Colonic mucosa (tissue), 4 donors: Measurements from ENCODE around the gene KRTAP15-1. TPM values are rescaled to one million over a fixed set of nuclear protein-coding genes. Genes with fewer than 3 reads are reported as not detected.

ENCODE experiments used
- DNase-seq: peaks from one replicate; pipeline ENCODE4 v3.0.0-alpha.2; 2020
- H3K27ac ChIP-seq: fragments of 200-600 bp; one replicate; pipeline ENCODE4 v1.8.0; 2021
- H3K27me3 ChIP-seq: fragments of 200-600 bp; one replicate; pipeline ENCODE4 v1.8.0; 2021
- H3K36me3 ChIP-seq: fragments of 200-600 bp; one replicate; pipeline ENCODE4 v1.8.0; 2021
- H3K4me1 ChIP-seq: fragments of 200-600 bp; one replicate; pipeline ENCODE4 v1.8.0; 2021; ENCODE audit warnings: mild to moderate bottlenecking
- H3K4me3 ChIP-seq: fragments of 200-600 bp; one replicate; pipeline ENCODE4 v1.8.0; 2021
- H3K9ac ChIP-seq, 2 donors: one replicate each; pipeline ENCODE4 v1.7.0; 2013; ENCODE audit warnings: control low read depth in 2 of 2, low read depth in 2 of 2, low read length in 2 of 2
- H3K9me3 ChIP-seq: fragments of 200-600 bp; one replicate; pipeline ENCODE4 v1.8.0; 2021
- intact Hi-C: fragments of 100-400 bp; cut with DNase I; formaldehyde crosslinking; loops from one replicate; pipeline ENCODE4 v1.14.1; 2022
- total RNA-seq, 2 donors: library from RNA; stranded (reverse); fragmentation: NEBNext Ultra II Directional in 1 of 2; extraction: Animal tissue kit (Norgen Biotek cat#: 25700) in 1 of 2; gene quantifications; one replicate each; pipeline ENCODE4 v1.2.1, GENCODE V29; 2021
- TF ChIP-seq, protein P1 (sequence below): fragments of 200-600 bp; IDR thresholded peaks from one replicate; pipeline ENCODE4 v1.8.0; 2022; ENCODE audit warnings: antibody characterized with exemption, mild to moderate bottlenecking
- donor health status: healthy.
- donor health status: DM: no; HTN: no; CAD: no.
- donor health status: DM: no; HTN: no; CAD: no.

The KRTAP15-1 gene
- total RNA-seq, 2 donors from 2014 or later: not detected

DNA sequence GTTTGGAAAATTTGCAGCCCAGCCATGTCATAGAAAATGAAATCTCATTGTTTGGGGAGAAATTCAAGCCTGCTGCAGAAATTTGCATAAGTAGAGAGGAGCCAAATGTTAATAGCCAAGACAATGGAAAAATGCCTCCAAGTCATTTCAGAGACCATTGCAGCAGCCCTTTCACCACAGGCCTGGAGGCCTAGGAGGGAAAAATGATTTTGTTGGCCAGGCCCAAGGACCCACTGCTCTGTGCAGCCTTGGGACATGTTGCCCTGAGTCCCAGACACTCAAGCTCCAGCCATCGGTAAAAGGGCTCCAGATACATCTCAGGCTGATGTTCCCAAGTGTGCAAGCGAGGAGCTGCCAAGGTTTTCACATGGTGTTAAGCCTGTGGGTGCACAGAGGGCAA lies 46.1 kb downstream of the KRTAP15-1 start:
- H3K36me3 ChIP-seq: no peaks in the 10 kb centered on the region
- no peaks in the 10 kb centered on the region for H3K9me3 ChIP-seq
- intact Hi-C loops: no loop called here
- no peak overlapping the region for H3K9ac ChIP-seq
- TF ChIP-seq, protein P1, sequence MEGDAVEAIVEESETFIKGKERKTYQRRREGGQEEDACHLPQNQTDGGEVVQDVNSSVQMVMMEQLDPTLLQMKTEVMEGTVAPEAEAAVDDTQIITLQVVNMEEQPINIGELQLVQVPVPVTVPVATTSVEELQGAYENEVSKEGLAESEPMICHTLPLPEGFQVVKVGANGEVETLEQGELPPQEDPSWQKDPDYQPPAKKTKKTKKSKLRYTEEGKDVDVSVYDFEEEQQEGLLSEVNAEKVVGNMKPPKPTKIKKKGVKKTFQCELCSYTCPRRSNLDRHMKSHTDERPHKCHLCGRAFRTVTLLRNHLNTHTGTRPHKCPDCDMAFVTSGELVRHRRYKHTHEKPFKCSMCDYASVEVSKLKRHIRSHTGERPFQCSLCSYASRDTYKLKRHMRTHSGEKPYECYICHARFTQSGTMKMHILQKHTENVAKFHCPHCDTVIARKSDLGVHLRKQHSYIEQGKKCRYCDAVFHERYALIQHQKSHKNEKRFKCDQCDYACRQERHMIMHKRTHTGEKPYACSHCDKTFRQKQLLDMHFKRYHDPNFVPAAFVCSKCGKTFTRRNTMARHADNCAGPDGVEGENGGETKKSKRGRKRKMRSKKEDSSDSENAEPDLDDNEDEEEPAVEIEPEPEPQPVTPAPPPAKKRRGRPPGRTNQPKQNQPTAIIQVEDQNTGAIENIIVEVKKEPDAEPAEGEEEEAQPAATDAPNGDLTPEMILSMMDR: no peak
- H3K27ac ChIP-seq: no peak overlapping the region
- no peak overlapping the region for H3K4me3 ChIP-seq
- no peak for DNase-seq
- H3K4me1 ChIP-seq: no peaks in the 10 kb centered on the region
- H3K27me3 ChIP-seq: no peaks in the 10 kb centered on the region

DNA sequence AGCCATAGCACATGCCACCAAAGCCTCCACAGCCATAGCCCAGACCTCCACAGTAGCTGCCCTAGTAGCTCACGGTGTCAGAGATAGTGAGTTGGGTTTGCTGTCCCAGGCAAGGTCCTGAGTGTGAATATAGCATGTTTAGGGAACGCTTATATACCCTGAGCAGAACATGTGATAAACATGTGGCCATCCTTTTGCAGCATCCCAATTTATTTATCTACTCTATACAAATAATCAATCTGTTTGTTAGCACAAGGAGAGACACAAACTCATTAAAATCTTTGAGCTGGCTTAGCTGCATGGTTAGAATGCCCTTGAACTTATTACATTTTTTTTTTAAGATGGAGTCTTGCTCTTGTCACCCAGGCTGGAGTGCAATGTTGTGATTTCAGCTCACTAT lies 47.3 kb downstream of the KRTAP15-1 start, which contains the start of gene KRTAP19-2:
Gene KRTAP19-2 (minus strand): TSS at position 101 of the 400 bp plus-strand sequence. CDS start 88 bp downstream, at position 13.
- no peak for DNase-seq
- Histone ChIP-seq H3K27ac (no peak within 1 kb of the TSS), H3K36me3 (no peaks in the 10 kb centered on the region), H3K4me3 (no peak within 1 kb of the TSS), H3K9ac (no peak within 1 kb of the TSS), H3K27me3 (no peaks in the 10 kb centered on the region), H3K4me1 (no peaks in the 10 kb centered on the region), H3K9me3 (no peaks in the 10 kb centered on the region)
- TF ChIP-seq, protein P1: no peak
- intact Hi-C loops: no loop called here

Other genes starting within 250 kb of the KRTAP15-1 start
- 10 to 100 TPM; 21.3 to 32.6 TPM for gene CLDN8, start 224.2 kb upstream of the KRTAP15-1 start, total RNA-seq
- not detected for gene KRTAP24-1, start 157.3 kb upstream of the KRTAP15-1 start, total RNA-seq
- not detected for gene KRTAP25-1, start 150.8 kb upstream of the KRTAP15-1 start, total RNA-seq
- not detected for gene KRTAP26-1, start 120.0 kb upstream of the KRTAP15-1 start, total RNA-seq
- gene KRTAP27-1, start 102.6 kb upstream of the KRTAP15-1 start, total RNA-seq: not detected
- not detected for gene KRTAP23-1, start 91.7 kb upstream of the KRTAP15-1 start, total RNA-seq
- gene KRTAP13-2, start 68.0 kb upstream of the KRTAP15-1 start, total RNA-seq: 1 to 10 TPM; 2.3 to 6.0 TPM
- not detected for gene KRTAP13-1, start 44.2 kb upstream of the KRTAP15-1 start, total RNA-seq
- gene KRTAP13-3, start 14.3 kb upstream of the KRTAP15-1 start, total RNA-seq: not detected
- gene KRTAP13-4, start 10.1 kb upstream of the KRTAP15-1 start, total RNA-seq: not detected
- gene KRTAP19-1, start 40.1 kb downstream of the KRTAP15-1 start, total RNA-seq: not detected
- gene KRTAP19-2, start 47.2 kb downstream of the KRTAP15-1 start, total RNA-seq: not detected
- not detected for gene KRTAP19-3, start 51.7 kb downstream of the KRTAP15-1 start, total RNA-seq
- gene KRTAP19-4, start 56.9 kb downstream of the KRTAP15-1 start, total RNA-seq: not detected
- gene KRTAP19-5, start 61.9 kb downstream of the KRTAP15-1 start, total RNA-seq: not detected
- gene KRTAP19-6, start 101.6 kb downstream of the KRTAP15-1 start, total RNA-seq: not detected
- gene KRTAP19-7, start 121.0 kb downstream of the KRTAP15-1 start, total RNA-seq: not detected
- gene KRTAP22-2, start 150.1 kb downstream of the KRTAP15-1 start, total RNA-seq: not detected
- not detected for gene KRTAP6-3, start 152.2 kb downstream of the KRTAP15-1 start, total RNA-seq
- gene KRTAP6-2, start 158.6 kb downstream of the KRTAP15-1 start, total RNA-seq: not detected
- gene KRTAP22-1, start 160.8 kb downstream of the KRTAP15-1 start, total RNA-seq: not detected
- gene KRTAP6-1, start 173.7 kb downstream of the KRTAP15-1 start, total RNA-seq: not detected
- gene KRTAP20-1, start 176.2 kb downstream of the KRTAP15-1 start, total RNA-seq: not detected
- not detected for gene KRTAP20-4, start 180.4 kb downstream of the KRTAP15-1 start, total RNA-seq
- not detected for gene KRTAP20-2, start 194.9 kb downstream of the KRTAP15-1 start, total RNA-seq
- gene KRTAP20-3, start 202.6 kb downstream of the KRTAP15-1 start, total RNA-seq: not detected